GM12878 (cell line): Measurements from ENCODE around the gene CCL25. TPM values are rescaled to one million over a fixed set of nuclear protein-coding genes. Genes with fewer than 3 reads are reported as not detected.

Experiments
- DPF2 ChIP-seq: fragments of 450-650 bp; IDR thresholded peaks from 2 replicates; pipeline ENCODE4 v1.6.1; 2017; ENCODE audit warnings: mild to moderate bottlenecking
- ESRRA ChIP-seq: IDR thresholded peaks from 2 replicates; pipeline ENCODE4 v1.6.1; 2012; ENCODE audit warnings: mild to moderate bottlenecking, low read length, improper control_type of control experiment
- IKZF1 ChIP-seq: fragments of 450-650 bp; conservative IDR thresholded peaks from 2 replicates; pipeline ENCODE4 v1.6.1; 2017; ENCODE audit warnings: antibody characterized with exemption, mild to moderate bottlenecking
- LARP7 ChIP-seq: fragments of 450-650 bp; IDR thresholded peaks from 2 replicates; pipeline ENCODE4 v1.6.1; 2017; ENCODE audit warnings: mild to moderate bottlenecking
- NFYB ChIP-seq: IDR thresholded peaks from 2 replicates; pipeline ENCODE4 v1.6.1; 2011; ENCODE audit warnings: low read depth, mild to moderate bottlenecking, low read length, improper control_type of control experiment, moderate library complexity; ENCODE audit not compliant: insufficient read depth
- PAX5 ChIP-seq: IDR thresholded peaks from 2 replicates; pipeline ENCODE4 v1.6.1; 2011; ENCODE audit warnings: low read depth, low read length, borderline replicate concordance
- POLR2AphosphoS5 ChIP-seq: IDR thresholded peaks from 2 replicates; pipeline ENCODE4 v1.6.1; 2011; ENCODE audit warnings: mild to moderate bottlenecking, low read length, inconsistent platforms
- RB1 ChIP-seq: fragments of 450-650 bp; formaldehyde crosslinking; IDR thresholded peaks from 2 replicates; pipeline ENCODE4 v1.6.1; 2017; ENCODE audit warnings: mild to moderate bottlenecking, borderline replicate concordance
- RFX5 ChIP-seq: IDR thresholded peaks from 2 replicates; pipeline ENCODE4 v1.6.1; 2011; ENCODE audit warnings: low read depth, low read length, improper control_type of control experiment
- SRF ChIP-seq, 2 experiments: IDR thresholded peaks; 2 replicates each; pipeline ENCODE4 v1.6.1; 2011; ENCODE audit warnings: low read depth in 2 of 2, low read length in 2 of 2, mild to moderate bottlenecking in 1 of 2, moderate library complexity in 1 of 2
- TCF7 ChIP-seq: IDR thresholded peaks from 2 replicates; pipeline ENCODE4 v1.6.1; 2014; ENCODE audit warnings: antibody characterized with exemption, borderline replicate concordance
- USF2 ChIP-seq: IDR thresholded peaks from 2 replicates; pipeline ENCODE4 v1.6.1; 2011; ENCODE audit warnings: low read depth, low read length, improper control_type of control experiment, borderline replicate concordance
- ZBED1 ChIP-seq: IDR thresholded peaks from 2 replicates; pipeline ENCODE4 v1.6.1; 2016; ENCODE audit warnings: borderline replicate concordance
- ZBTB4 ChIP-seq: fragments of 450-650 bp; formaldehyde crosslinking; IDR thresholded peaks from 2 replicates; pipeline ENCODE4 v1.4.0; 2022; ENCODE audit warnings: mild to moderate bottlenecking, moderate library complexity
- ZNF207 ChIP-seq: fragments of 450-650 bp; IDR thresholded peaks from 2 replicates; pipeline ENCODE4 v1.6.1; 2014; ENCODE audit warnings: antibody characterized with exemption, mild to moderate bottlenecking, borderline replicate concordance
- ZNF217 ChIP-seq: fragments of 450-650 bp; IDR thresholded peaks from 2 replicates; pipeline ENCODE4 v1.6.1; 2017; ENCODE audit warnings: antibody characterized with exemption, mild to moderate bottlenecking
- ZNF622 ChIP-seq: fragments of 450-650 bp; IDR thresholded peaks from 2 replicates; pipeline ENCODE4 v1.6.1; 2017; ENCODE audit warnings: mild to moderate bottlenecking, inconsistent platforms
- polyA plus RNA-seq, 11 experiments: library from polyadenylated mRNA; depleted of rRNA in 4 of 11; unstranded in 6 of 11; stranded (reverse) in 5 of 11; fragments of >200 nt; fragmentation: Nextera tagmentation in 4 of 11; fragmentation: Illumina TruSeq in 1 of 11; extraction: Ambion mirVana in 4 of 11; extraction: Trizol in 1 of 11; gene quantifications; 1 replicate in 1 of 11; 2 replicates in 10 of 11; pipeline versions ENCODE4 v1.2.1 to v1.2.3, GENCODE V29; 2011 to 2016; ENCODE audit warnings: inconsistent platforms in 2 of 11, missing spikeins in 2 of 11, low read depth in 1 of 11
- total RNA-seq, 4 experiments: library from RNA; depleted of rRNA in 3 of 4; stranded (reverse); fragments of >200 nt in 3 of 4; fragmentation: Illumina TruSeq in 1 of 4; extraction: Trizol in 1 of 4; gene quantifications; 2 replicates each; pipeline versions ENCODE4 v1.2.1 to v1.2.3, GENCODE V29; 2013 to 2021
- TF ChIP-seq, protein P1 (sequence below): IDR thresholded peaks from 2 replicates; pipeline ENCODE4 v1.6.1; 2012; ENCODE audit warnings: improper control_type of control experiment, low read depth, low read length; ENCODE audit not compliant: insufficient replicate concordance

Gene CCL25
- total and polyA plus RNA-seq, 10 of the 15 experiments (the other 5 are each of a cell fraction or from before 2014, with no cell fraction given), result 0.53 to 12.0 (median 8.3) TPM

DNA sequence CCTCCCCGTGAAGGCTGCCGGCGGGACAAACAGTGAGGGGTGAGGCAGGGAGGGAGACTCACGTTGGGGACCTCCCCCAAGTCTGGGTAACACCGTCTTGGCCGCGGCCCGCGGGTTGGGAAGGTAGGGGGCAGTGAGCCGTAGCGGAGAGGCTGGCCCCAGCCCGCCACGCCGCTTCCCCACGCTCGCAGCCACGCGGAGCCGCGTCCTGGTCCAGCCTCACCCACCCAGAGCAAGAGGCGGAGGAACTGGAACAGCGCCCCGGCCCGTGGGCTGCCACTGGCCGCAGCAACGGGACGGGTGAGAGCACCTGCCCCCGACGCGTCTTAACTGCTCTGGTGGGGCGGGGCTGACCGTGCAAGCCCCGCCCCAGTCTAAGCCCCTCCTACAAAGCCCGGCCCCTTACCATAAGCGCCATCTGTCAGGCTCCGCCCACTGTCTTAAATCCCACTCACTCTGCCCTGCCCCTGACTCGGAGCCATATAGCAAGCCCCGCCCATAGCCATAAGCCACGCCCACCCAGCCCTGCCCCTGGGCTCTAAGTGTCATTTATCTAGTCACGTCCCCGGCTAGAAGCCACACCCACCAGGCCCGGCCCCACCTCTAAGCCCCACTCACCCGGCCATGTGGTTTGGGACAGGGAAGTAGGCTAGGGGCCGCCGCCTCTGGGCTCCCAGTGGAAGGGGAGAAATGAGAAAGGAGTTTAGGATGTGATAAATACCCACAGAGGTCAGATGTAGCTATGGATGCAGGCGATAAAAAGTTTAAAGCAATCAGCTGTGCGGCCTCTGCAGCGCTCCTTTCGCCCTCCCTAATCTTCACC is 2.1 kb upstream of the CCL25 start (continued):
- no peak for TF ChIP-seq ZBTB4
- no peak for TF ChIP-seq RFX5
- no peak for TF ChIP-seq ZBED1
- peak; percentile 61 for TF ChIP-seq DPF2
- TF ChIP-seq POLR2AphosphoS5, result peak; percentile 72
- TF ChIP-seq SRF (IDR thresholded peaks at IDR 0.05; ENCODE audit: low read depth in 2 of 2, low read length in 2 of 2), result 0 out of 4 replicates have a peak, but pooled peaks of 1 of the 2 experiments have one; percentile 22
- no peak for TF ChIP-seq ZNF622
- no peak for TF ChIP-seq ZNF217
- TF ChIP-seq NFYB, result no peak
- no peak for TF ChIP-seq RB1
- peak; percentile 44; the same call in 1 of the 2 replicates for TF ChIP-seq IKZF1
- TF ChIP-seq ESRRA, result no peak
- peak; percentile 72; the same call in 1 of the 2 replicates for TF ChIP-seq PAX5
- 0 out of 2 replicates have a peak, but pooled peaks have one; percentile 51 for TF ChIP-seq LARP7
- TF ChIP-seq USF2, result no peak
- TF ChIP-seq ZNF207, result no peak
- TF ChIP-seq TCF7, result no peak
- TF ChIP-seq, protein P1, sequence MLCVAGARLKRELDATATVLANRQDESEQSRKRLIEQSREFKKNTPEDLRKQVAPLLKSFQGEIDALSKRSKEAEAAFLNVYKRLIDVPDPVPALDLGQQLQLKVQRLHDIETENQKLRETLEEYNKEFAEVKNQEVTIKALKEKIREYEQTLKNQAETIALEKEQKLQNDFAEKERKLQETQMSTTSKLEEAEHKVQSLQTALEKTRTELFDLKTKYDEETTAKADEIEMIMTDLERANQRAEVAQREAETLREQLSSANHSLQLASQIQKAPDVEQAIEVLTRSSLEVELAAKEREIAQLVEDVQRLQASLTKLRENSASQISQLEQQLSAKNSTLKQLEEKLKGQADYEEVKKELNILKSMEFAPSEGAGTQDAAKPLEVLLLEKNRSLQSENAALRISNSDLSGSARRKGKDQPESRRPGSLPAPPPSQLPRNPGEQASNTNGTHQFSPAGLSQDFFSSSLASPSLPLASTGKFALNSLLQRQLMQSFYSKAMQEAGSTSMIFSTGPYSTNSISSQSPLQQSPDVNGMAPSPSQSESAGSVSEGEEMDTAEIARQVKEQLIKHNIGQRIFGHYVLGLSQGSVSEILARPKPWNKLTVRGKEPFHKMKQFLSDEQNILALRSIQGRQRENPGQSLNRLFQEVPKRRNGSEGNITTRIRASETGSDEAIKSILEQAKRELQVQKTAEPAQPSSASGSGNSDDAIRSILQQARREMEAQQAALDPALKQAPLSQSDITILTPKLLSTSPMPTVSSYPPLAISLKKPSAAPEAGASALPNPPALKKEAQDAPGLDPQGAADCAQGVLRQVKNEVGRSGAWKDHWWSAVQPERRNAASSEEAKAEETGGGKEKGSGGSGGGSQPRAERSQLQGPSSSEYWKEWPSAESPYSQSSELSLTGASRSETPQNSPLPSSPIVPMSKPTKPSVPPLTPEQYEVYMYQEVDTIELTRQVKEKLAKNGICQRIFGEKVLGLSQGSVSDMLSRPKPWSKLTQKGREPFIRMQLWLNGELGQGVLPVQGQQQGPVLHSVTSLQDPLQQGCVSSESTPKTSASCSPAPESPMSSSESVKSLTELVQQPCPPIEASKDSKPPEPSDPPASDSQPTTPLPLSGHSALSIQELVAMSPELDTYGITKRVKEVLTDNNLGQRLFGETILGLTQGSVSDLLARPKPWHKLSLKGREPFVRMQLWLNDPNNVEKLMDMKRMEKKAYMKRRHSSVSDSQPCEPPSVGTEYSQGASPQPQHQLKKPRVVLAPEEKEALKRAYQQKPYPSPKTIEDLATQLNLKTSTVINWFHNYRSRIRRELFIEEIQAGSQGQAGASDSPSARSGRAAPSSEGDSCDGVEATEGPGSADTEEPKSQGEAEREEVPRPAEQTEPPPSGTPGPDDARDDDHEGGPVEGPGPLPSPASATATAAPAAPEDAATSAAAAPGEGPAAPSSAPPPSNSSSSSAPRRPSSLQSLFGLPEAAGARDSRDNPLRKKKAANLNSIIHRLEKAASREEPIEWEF, result no peak
